A549 (cell line): ENCODE results near the gene XYLT1.

Experiments
- BCL3 ChIP-seq: fragments of >200 bp; sonication (Bioruptor Twin); formaldehyde crosslinking; IDR thresholded peaks from 3 replicates; pipeline ENCODE4 v1.6.1; 2016
- BHLHE40 ChIP-seq: IDR thresholded peaks from 2 replicates; pipeline ENCODE4 v1.6.1; 2012; ENCODE audit warnings: low read depth, low read length, inconsistent platforms
- CHD4 ChIP-seq: fragments of 200-600 bp; sonication (generic); IDR thresholded peaks from 2 replicates; pipeline ENCODE4 v1.6.1; 2016; ENCODE audit warnings: antibody characterized with exemption, mild to moderate bottlenecking, borderline replicate concordance
- CTCF ChIP-seq: fragments of >200 bp; sonication (Bioruptor Twin); formaldehyde crosslinking; IDR thresholded peaks from 3 replicates; pipeline ENCODE4 v1.5.1; 2016
- EP300 ChIP-seq, 2 experiments: fragments of >200 bp; sonication (Bioruptor Twin); formaldehyde crosslinking; IDR thresholded peaks; 2 replicates in 1 of 2; 3 replicates in 1 of 2; pipeline ENCODE4 v1.6.1; 2016 to 2017
- HMGXB4 ChIP-seq: fragments of 250-450 bp; sonication (Bioruptor Pico); IDR thresholded peaks from 2 replicates; pipeline ENCODE4 v1.5.0; 2021; ENCODE audit warnings: mild to moderate bottlenecking, moderate library complexity, borderline replicate concordance
- KDM5A ChIP-seq: fragments of 200-600 bp; sonication (generic); IDR thresholded peaks from 2 replicates; pipeline ENCODE4 v1.6.1; 2016; ENCODE audit warnings: antibody characterized with exemption, mild to moderate bottlenecking
- MAX ChIP-seq: IDR thresholded peaks from 2 replicates; pipeline ENCODE4 v1.6.1; 2012
- PBX3 ChIP-seq: IDR thresholded peaks from 2 replicates; pipeline ENCODE4 v1.6.1; 2012
- PHF8 ChIP-seq: fragments of 200-600 bp; sonication (generic); IDR thresholded peaks from 2 replicates; pipeline ENCODE4 v1.6.1; 2016; ENCODE audit warnings: low read depth, mild to moderate bottlenecking, antibody characterized with exemption, moderate library complexity, borderline replicate concordance
- POLR2A ChIP-seq: IDR thresholded peaks from 2 replicates; pipeline ENCODE4 v1.6.1; 2012; ENCODE audit warnings: mild to moderate bottlenecking, low read length
- RAD21 ChIP-seq, 2 experiments: fragments of >200 bp in 1 of 2; sonication (Bioruptor Twin) in 1 of 2; formaldehyde crosslinking in 1 of 2; IDR thresholded peaks in 1 of 2; conservative IDR thresholded peaks in 1 of 2; 2 replicates in 1 of 2; 3 replicates in 1 of 2; pipeline ENCODE4 v1.6.1; 2012 to 2018; ENCODE audit warnings: inconsistent platforms in 1 of 2
- REST ChIP-seq: fragments of 200-600 bp; sonication (generic); IDR thresholded peaks from 2 replicates; pipeline ENCODE4 v1.6.1; 2016; ENCODE audit warnings: antibody characterized with exemption, mild to moderate bottlenecking, moderate library complexity

- TF ChIP-seq RAD21 (conservative IDR thresholded peaks at IDR 0.05 in 1 of 2, IDR thresholded peaks at IDR 0.05 in 1 of 2) (no peak), CTCF (no peak), PHF8 (no peak), REST (no peak), CHD4 (no peak), POLR2A (no peak), EP300 (IDR thresholded peaks at IDR 0.05) (no peak), KDM5A (no peak), BCL3 (no peak), HMGXB4 (CRISPR knock-in tag) (no peak), BHLHE40 (no peak), PBX3 (no peak), MAX (no peak)
Measured at GRCh38 chr16:17302214-17302613, 168.5 kb downstream of the XYLT1 start.
